Upper lobe of left lung (tissue), 6 donors: Measurements from ENCODE around the gene PIAS4. TPM values are rescaled to one million over a fixed set of nuclear protein-coding genes. Genes with fewer than 3 reads are reported as not detected.
"Not testable (repeated sequence)": the region's sequence is repeated elsewhere in the genome, so short reads cannot be mapped to it uniquely, and the experiment has no call there.

ENCODE experiments used
- ATAC-seq, 2 donors: fragments of 200-7000 bp; cut with Tn5 transposase; one replicate each; pipeline ENCODE4 v1.9.1; 2022; ENCODE audit warnings: mild to moderate bottlenecking in 2 of 2, moderate library complexity in 2 of 2; ENCODE audit not compliant: low FRiP score in 2 of 2
- DNase-seq, 2 donors: peaks; one replicate each; pipeline ENCODE4 v3.0.0-alpha.2; 2019 to 2020
- H3K27ac ChIP-seq, 4 donors: fragments of 200-600 bp; sonication (generic); one replicate each; pipeline ENCODE4 v1.5.1; 2016 to 2019
- H3K27me3 ChIP-seq, 4 donors: fragments of 200-600 bp; sonication (generic); one replicate each; pipeline ENCODE4 v1.5.1; 2017 to 2019
- H3K36me3 ChIP-seq, 4 donors: fragments of 200-600 bp; sonication (generic); one replicate each; pipeline ENCODE4 v1.5.1; 2016 to 2019
- H3K4me1 ChIP-seq, 4 donors: fragments of 200-600 bp; sonication (generic); one replicate each; pipeline ENCODE4 v1.5.1; 2018 to 2019
- H3K4me3 ChIP-seq, 4 donors: fragments of 200-600 bp; sonication (generic); one replicate each; pipeline ENCODE4 v1.5.1; 2017 to 2019; ENCODE audit warnings: mild to moderate bottlenecking in 2 of 4, moderate library complexity in 1 of 4
- H3K9me3 ChIP-seq, 4 donors: fragments of 200-600 bp; sonication (generic); one replicate each; pipeline ENCODE4 v1.5.1; 2018 to 2019
- CTCF ChIP-seq, 6 experiments: fragments of 450-650 bp in 4 of 6; fragments of 200-600 bp in 2 of 6; sonication (generic) in 2 of 6; IDR thresholded peaks; one replicate each; pipeline ENCODE4 v1.5.1; 2016 to 2019; ENCODE audit warnings: antibody characterized with exemption in 6 of 6
- EP300 ChIP-seq, 4 donors: sonication (generic); formaldehyde crosslinking; IDR thresholded peaks; one replicate each; pipeline ENCODE4 v1.5.1; 2017; ENCODE audit warnings: antibody characterized with exemption in 4 of 4, control low read depth in 2 of 4
- POLR2A ChIP-seq, 4 donors: fragments of 450-650 bp; IDR thresholded peaks; one replicate each; pipeline ENCODE4 v1.5.1; 2016 to 2017; ENCODE audit warnings: antibody characterized with exemption in 4 of 4, mild to moderate bottlenecking in 2 of 4
- POLR2AphosphoS5 ChIP-seq, 2 donors: sonication (generic); formaldehyde crosslinking; IDR thresholded peaks; one replicate each; pipeline ENCODE4 v1.5.1; 2017; ENCODE audit warnings: antibody characterized with exemption in 2 of 2
- WGBS, 2 donors: methylation state at CpG; one replicate each; pipeline ENCODE4 v1.1.5; 2017 to 2018; 5-methylcytosine and 5-hydroxymethylcytosine counted together
- total RNA-seq, 6 donors: library from RNA; depleted of rRNA in 4 of 6; stranded (reverse); fragments of >200 nt in 4 of 6; gene quantifications; one replicate each; pipeline versions ENCODE4 v1.1.0 to v1.2.1, GENCODE V29; 2016 to 2021
- donor health status: DM: no; HTN: no; CAD: no; lungs with moderate emphysema.
- donor health status: DM: no; HTN: yes; CAD: no; lungs with severe emphysema.

The PIAS4 gene
- total RNA-seq, 6 donors from 2014 or later = 13.7 to 53.4 (median 21.9) TPM

GRCh38 chr19:3963458-3964255, 43.9 kb upstream of the PIAS4 start:
- H3K27ac ChIP-seq = no peak overlapping the region
- H3K36me3 ChIP-seq = peaks cover 30 to 98% (median 91%) of the 10 kb centered on the region in 4 donors
- H3K4me3 ChIP-seq = no peak overlapping the region
- H3K4me1 ChIP-seq = peaks cover 18 to 38% (median 29%) of the 10 kb centered on the region in 4 donors
- TF ChIP-seq CTCF (IDR thresholded peaks at IDR 0.05) (no peak), POLR2A (IDR thresholded peaks at IDR 0.05) (no peak), POLR2AphosphoS5 (IDR thresholded peaks at IDR 0.05) (no peak), EP300 (IDR thresholded peaks at IDR 0.05) (no peak)
- ATAC-seq (no peak), DNase-seq (peak in 1 of 2 donors; percentile 82)
- H3K27me3 ChIP-seq = no peaks in the 10 kb centered on the region
- 94% methylated on average over 18 of the region's 35 CpGs; no CpG with 5 or more reads in 1 of the 2 donors for WGBS, 2 donors
- no peaks in the 10 kb centered on the region for H3K9me3 ChIP-seq

- H3K9me3 ChIP-seq = no peaks in the 10 kb centered on the region
- H3K27ac ChIP-seq = peak overlapping the region in 1 of 4 donors; percentile 79
- TF ChIP-seq CTCF (IDR thresholded peaks at IDR 0.05) (no peak), POLR2A (IDR thresholded peaks at IDR 0.05) (no peak), POLR2AphosphoS5 (IDR thresholded peaks at IDR 0.05) (no peak), EP300 (IDR thresholded peaks at IDR 0.05) (no peak)
- H3K36me3 ChIP-seq = peaks cover 21 to 95% (median 83%) of the 10 kb centered on the region in 4 donors
- peaks cover 26 to 47% (median 37%) of the 10 kb centered on the region in 4 donors for H3K4me1 ChIP-seq
- H3K4me3 ChIP-seq = no peak overlapping the region
- no peaks in the 10 kb centered on the region for H3K27me3 ChIP-seq
- WGBS, 2 donors = 91 to 94% methylated on average over 50 of the region's 60 CpGs
- ATAC-seq (no peak), DNase-seq (peak in 1 of 2 donors; percentile 68)
Measured at GRCh38 chr19:3964256-3965194, 43.0 kb upstream of the PIAS4 start.

- Histone ChIP-seq H3K27me3 (no peaks in the 10 kb centered on the region), H3K27ac (peak overlapping the region; percentile 79 to 97 (median 87)), H3K36me3 (peaks cover 9 to 77% (median 65%) of the 10 kb centered on the region in 4 donors), H3K9me3 (no peaks in the 10 kb centered on the region), H3K4me3 (no peak overlapping the region), H3K4me1 (peaks cover 36 to 59% (median 46%) of the 10 kb centered on the region in 4 donors)
- ATAC-seq (no peak), DNase-seq (no peak)
- TF ChIP-seq POLR2A (IDR thresholded peaks at IDR 0.05) = no peak
- WGBS, 2 donors = 86 to 89% methylated on average over 23 to 30 of the region's 30 CpGs
Measured at GRCh38 chr19:3966051-3967017, 41.2 kb upstream of the PIAS4 start.

- H3K9me3 ChIP-seq, H3K27me3 ChIP-seq, ATAC-seq: not testable (repeated sequence)
- H3K4me1 ChIP-seq = peaks cover 37 to 62% (median 48%) of the 10 kb centered on the region in 4 donors
- peak overlapping the region in 1 of 4 donors; percentile 100 for H3K4me3 ChIP-seq
- WGBS, 2 donors = 84 to 90% methylated on average over 12 of the region's 12 CpGs
- H3K27ac ChIP-seq = peak overlapping the region; percentile 79 to 97 (median 87)
- peaks cover 3 to 64% (median 52%) of the 10 kb centered on the region in 4 donors for H3K36me3 ChIP-seq
- peak in 1 of 2 donors; percentile 58 for DNase-seq
Measured at GRCh38 chr19:3967983-3968382, 39.6 kb upstream of the PIAS4 start.
